HEK293 (cell line): ENCODE results near the gene CNOT8.
A peak's percentile ranks its signal among the peaks of the same experiment; 100 is the strongest.
"Not testable (repeated sequence)": the region's sequence is repeated elsewhere in the genome, so short reads cannot be mapped to it uniquely, and the experiment has no call there.

Experiments used
- CTCF ChIA-PET: fragments of 350-600 bp; formaldehyde crosslinking; extraction: SDS; loops from one replicate; lab custom pipeline; 2021; ENCODE audit warnings: antibody characterized with exemption; lab: Yijun Ruan, JAX
- POLR2A ChIA-PET: fragments of 300-600 bp; formaldehyde crosslinking; extraction: SDS; loops from one replicate; lab custom pipeline; 2020; ENCODE audit warnings: antibody characterized with exemption, inconsistent platforms; lab: Yijun Ruan, JAX
- H3K27ac ChIP-seq: fragments of 200-500 bp; sonication (Bioruptor generic); 2 replicates; pipeline ENCODE4 v1.5.1; 2014; ENCODE audit warnings: low read depth, low read length, control low read depth, inconsistent platforms; ENCODE audit errors: extremely low read depth
- H3K36me3 ChIP-seq, 2 experiments: fragments of 200-500 bp in 1 of 2; sonication (Bioruptor generic) in 1 of 2; 1 replicate in 1 of 2; 2 replicates in 1 of 2; pipeline ENCODE4 v1.5.1; 2014 to 2017; ENCODE audit warnings: inconsistent platforms in 2 of 2, low read length in 2 of 2; ENCODE audit not compliant: control insufficient read depth in 2 of 2, insufficient read depth in 1 of 2
- H3K4me1 ChIP-seq: fragments of 200-500 bp; sonication (Bioruptor generic); 2 replicates; pipeline ENCODE4 v1.5.1; 2014; ENCODE audit warnings: mild to moderate bottlenecking, low read length, inconsistent platforms; ENCODE audit not compliant: control insufficient read depth, insufficient read depth
- H3K4me3 ChIP-seq: 2 replicates; pipeline ENCODE4 v1.5.1; 2011; ENCODE audit warnings: low read depth, mild to moderate bottlenecking, control low read depth, low read length, moderate library complexity
- H3K9me3 ChIP-seq: fragments of 200-500 bp; sonication (Bioruptor generic); 2 replicates; pipeline ENCODE4 v1.5.1; 2014; ENCODE audit warnings: low read depth, low read length, inconsistent platforms; ENCODE audit not compliant: control insufficient read depth, insufficient read depth
- ATF2 ChIP-seq: fragments of 450-650 bp; formaldehyde crosslinking; IDR thresholded peaks from 2 replicates; pipeline ENCODE4 v1.5.1; 2016; ENCODE audit warnings: missing biosample characterization, missing genetic modification characterization, low read depth
- CTCF ChIP-seq: fragments of 450-650 bp; formaldehyde crosslinking; IDR thresholded peaks from 2 replicates; pipeline ENCODE4 v1.5.1; 2016; ENCODE audit warnings: missing biosample characterization, missing genetic modification characterization
- GLIS1 ChIP-seq: fragments of 450-650 bp; formaldehyde crosslinking; IDR thresholded peaks from 2 replicates; pipeline ENCODE4 v1.5.1; 2016; ENCODE audit warnings: missing biosample characterization, missing genetic modification characterization
- HOXA7 ChIP-seq: sonication (generic); formaldehyde crosslinking; IDR thresholded peaks from 2 replicates; pipeline ENCODE4 v1.8.1; 2022; ENCODE audit warnings: missing genetic modification reagents, borderline replicate concordance
- INSM2 ChIP-seq: fragments of 450-650 bp; formaldehyde crosslinking; IDR thresholded peaks from 2 replicates; pipeline ENCODE4 v1.5.1; 2016; ENCODE audit warnings: missing biosample characterization, missing genetic modification characterization
- REST ChIP-seq: fragments of 450-650 bp; formaldehyde crosslinking; IDR thresholded peaks from 2 replicates; pipeline ENCODE4 v1.5.1; 2016; ENCODE audit warnings: missing biosample characterization, missing genetic modification characterization
- SCRT2 ChIP-seq: fragments of 450-650 bp; formaldehyde crosslinking; IDR thresholded peaks from 2 replicates; pipeline ENCODE4 v1.5.1; 2016; ENCODE audit warnings: missing biosample characterization, missing genetic modification characterization
- TCF7L2 ChIP-seq: IDR thresholded peaks from 2 replicates; pipeline ENCODE4 v1.6.1; 2011; ENCODE audit warnings: low read depth, mild to moderate bottlenecking, inconsistent platforms, low read length, moderate library complexity, borderline replicate concordance
- ZBTB20 ChIP-seq: fragments of 450-650 bp; formaldehyde crosslinking; IDR thresholded peaks from 2 replicates; pipeline ENCODE4 v1.5.1; 2016; ENCODE audit warnings: missing biosample characterization, missing genetic modification characterization
- ZNF221 ChIP-seq: fragments of 450-650 bp; formaldehyde crosslinking; IDR thresholded peaks from 2 replicates; pipeline ENCODE4 v1.5.1; 2017; ENCODE audit warnings: missing biosample characterization, missing genetic modification characterization, borderline replicate concordance
- ZNF292 ChIP-seq: fragments of 450-650 bp; formaldehyde crosslinking; IDR thresholded peaks from 2 replicates; pipeline ENCODE4 v1.5.1; 2016; ENCODE audit warnings: low read depth, missing biosample characterization, missing genetic modification characterization, borderline replicate concordance
- ZNF366 ChIP-seq: fragments of 450-650 bp; formaldehyde crosslinking; conservative IDR thresholded peaks from 2 replicates; pipeline ENCODE4 v1.5.1; 2016; ENCODE audit warnings: missing biosample characterization, missing genetic modification characterization
- ZNF488 ChIP-seq: fragments of 450-650 bp; formaldehyde crosslinking; IDR thresholded peaks from 2 replicates; pipeline ENCODE4 v1.5.1; 2016; ENCODE audit warnings: missing biosample characterization, missing genetic modification characterization
- ZNF629 ChIP-seq: fragments of 450-650 bp; formaldehyde crosslinking; IDR thresholded peaks from 2 replicates; pipeline ENCODE4 v1.5.1; 2017; ENCODE audit warnings: missing biosample characterization, missing genetic modification characterization

CNOT8 gene

GRCh38 chr5:154830596-154830995 lies 27.8 kb upstream of the CNOT8 start (continued):
- TF ChIP-seq REST (tag by site-specific recombination) (no peak), ZNF488 (tag by site-specific recombination) (no peak), ZBTB20 (tag by site-specific recombination) (no peak), ZNF366 (no peak)

- CTCF ChIA-PET = no interaction called here
- no peaks in the 10 kb centered on the region for H3K9me3 ChIP-seq
- no peak for TF ChIP-seq ZNF629
- TF ChIP-seq ZNF292 (tag by site-specific recombination) = no peak
- TF ChIP-seq TCF7L2 = no peak
- TF ChIP-seq HOXA7 (CRISPR knock-in tag) = no peak
- TF ChIP-seq INSM2 (tag by site-specific recombination) = no peak
- no peak for TF ChIP-seq ZNF221 (tag by site-specific recombination)
- no peak for TF ChIP-seq GLIS1 (tag by site-specific recombination)
- no peak for TF ChIP-seq CTCF (tag by site-specific recombination)
- H3K27ac ChIP-seq = no peak overlapping the region
- peaks cover 12% of the 10 kb centered on the region; the same call in 1 of the 2 replicates for H3K4me1 ChIP-seq
- H3K4me3 ChIP-seq = no peak overlapping the region
- POLR2A ChIA-PET = no interaction called here
- peaks cover 31 to 33% of the 10 kb centered on the region in 2 experiments; a peak in 2 of 3 replicates for H3K36me3 ChIP-seq
Measured at GRCh38 chr5:154831451-154831850, 27.0 kb upstream of the CNOT8 start.

GRCh38 chr5:154832804-154833203 lies 25.6 kb upstream of the CNOT8 start:
- CTCF ChIA-PET, POLR2A ChIA-PET: not testable (repeated sequence)

More at GRCh38 chr5:154832804-154833203, 25.6 kb upstream of the CNOT8 start:
- peaks cover 12% of the 10 kb centered on the region; the same call in 1 of the 2 replicates for H3K4me1 ChIP-seq
- peak; percentile 86 for TF ChIP-seq ATF2 (tag by site-specific recombination)
- TF ChIP-seq SCRT2 (tag by site-specific recombination) = peak; percentile 31; the same call in 1 of the 2 replicates
- peak; percentile 47; the same call in 1 of the 2 replicates for TF ChIP-seq ZNF629
- H3K4me3 ChIP-seq, H3K27ac ChIP-seq, H3K9me3 ChIP-seq: not testable (repeated sequence)
- peaks cover 22 to 31% of the 10 kb centered on the region in 2 experiments; a peak in 2 of 3 replicates for H3K36me3 ChIP-seq
